Midbrain (tissue), 1 donor: Measurements from ENCODE around the gene GATD1.
A peak's percentile ranks its signal among the peaks of the same experiment; 100 is the strongest.

Experiments used
- DNase-seq: peaks from one replicate; lab custom pipeline; 2025; lab: John Stamatoyannopoulos, UW

The GATD1 gene

DNA sequence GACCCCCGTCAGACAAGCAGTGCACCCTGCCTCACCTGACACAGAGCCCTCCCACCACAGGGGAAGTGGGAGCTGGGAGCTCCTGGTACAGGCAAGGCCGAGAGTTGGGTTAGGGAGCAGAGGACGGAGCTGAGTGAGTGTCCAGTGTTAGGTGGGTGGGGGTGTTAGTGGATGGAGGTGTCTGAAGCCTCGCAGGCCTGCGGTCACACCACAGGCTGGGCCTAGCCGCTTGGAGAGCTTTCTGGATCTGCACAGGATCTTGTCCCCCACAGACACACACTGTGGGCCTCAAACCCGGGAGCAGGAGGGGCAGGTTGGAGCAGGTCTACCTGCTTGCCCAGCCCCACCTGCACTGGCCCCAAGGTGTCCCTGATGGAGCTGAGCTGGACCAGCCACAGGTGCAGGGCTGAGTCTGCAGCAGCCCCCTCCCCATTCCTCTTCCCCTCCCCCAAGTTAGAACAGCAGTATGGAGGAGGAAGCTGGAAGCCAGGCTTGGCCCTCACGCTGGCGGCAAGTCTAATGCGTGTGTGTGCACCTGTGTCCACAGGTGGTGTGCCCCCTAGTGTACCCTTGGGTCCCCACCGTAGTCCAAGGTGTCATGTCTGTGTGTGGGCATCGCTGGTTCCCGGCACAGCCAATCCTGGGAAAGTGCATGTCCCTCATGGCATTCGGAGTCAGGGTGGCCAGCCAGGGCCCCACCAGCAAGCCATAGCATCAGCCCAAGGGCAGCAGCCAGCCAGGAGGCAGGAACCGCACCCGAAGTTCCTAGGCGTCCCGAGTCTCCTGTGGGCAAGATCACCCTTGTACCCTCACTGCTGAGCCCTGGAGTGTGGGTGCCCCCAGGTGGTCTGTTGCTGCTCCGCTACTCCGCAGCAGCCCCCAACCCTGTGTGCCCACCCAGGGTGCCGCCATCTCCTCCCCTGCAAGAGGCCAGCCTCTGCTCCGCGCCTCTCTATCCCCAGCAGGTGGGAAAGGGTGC, 2.0 kb upstream of the GATD1 start:
- no peak for DNase-seq

DNA sequence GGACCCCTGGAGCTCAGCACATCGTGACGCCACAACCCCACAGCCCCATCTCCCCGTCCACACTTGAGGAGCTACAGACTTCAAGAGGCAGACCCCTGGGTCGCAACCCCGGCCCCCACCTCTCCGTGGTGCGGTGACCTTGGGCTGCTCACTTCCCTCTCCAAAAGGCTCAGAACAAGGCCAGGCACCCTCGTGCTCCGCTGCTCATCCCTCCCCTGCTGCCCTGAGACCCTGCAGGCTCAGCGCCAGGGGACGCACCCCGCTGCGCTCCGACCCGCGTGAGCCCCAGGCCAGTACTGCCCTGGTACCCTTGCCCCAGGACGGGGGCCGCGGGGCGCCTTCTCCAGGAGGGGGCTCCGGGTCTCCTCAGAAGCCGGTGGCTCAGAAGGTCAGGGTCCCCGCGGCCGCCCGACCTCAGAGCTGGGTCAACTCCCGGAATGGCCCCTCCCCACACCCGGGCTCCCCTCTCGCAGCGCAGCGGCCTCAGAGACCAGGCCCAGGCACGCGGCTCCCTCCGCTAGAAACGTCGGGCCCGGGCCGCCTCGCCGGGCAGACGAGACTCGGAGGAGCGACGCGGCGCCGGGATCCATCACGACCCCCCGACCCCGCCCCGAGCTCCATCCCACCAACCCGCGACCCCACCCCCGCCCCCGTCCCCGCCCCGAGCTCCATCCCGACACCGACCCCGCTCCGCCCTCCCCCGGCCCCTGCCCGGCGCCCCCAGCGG, 563 bp downstream of the GATD1 start:
- DNase-seq: no peak

DNA sequence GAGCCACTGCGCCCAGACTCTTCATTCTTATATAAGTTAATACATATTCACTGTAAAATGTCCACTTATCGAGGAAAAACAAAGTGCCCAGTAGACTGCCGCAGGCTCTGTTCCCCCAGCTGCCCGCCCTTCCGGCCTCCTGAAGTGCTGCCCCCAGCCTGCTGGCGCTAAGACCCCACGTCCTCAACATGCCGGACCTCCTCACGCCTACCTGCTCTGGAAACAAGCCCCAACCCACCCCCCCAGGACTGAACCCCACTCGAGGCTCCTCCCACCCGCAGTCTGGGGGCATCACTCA, 1.1 kb downstream of the GATD1 start:
- DNase-seq: no peak

DNA sequence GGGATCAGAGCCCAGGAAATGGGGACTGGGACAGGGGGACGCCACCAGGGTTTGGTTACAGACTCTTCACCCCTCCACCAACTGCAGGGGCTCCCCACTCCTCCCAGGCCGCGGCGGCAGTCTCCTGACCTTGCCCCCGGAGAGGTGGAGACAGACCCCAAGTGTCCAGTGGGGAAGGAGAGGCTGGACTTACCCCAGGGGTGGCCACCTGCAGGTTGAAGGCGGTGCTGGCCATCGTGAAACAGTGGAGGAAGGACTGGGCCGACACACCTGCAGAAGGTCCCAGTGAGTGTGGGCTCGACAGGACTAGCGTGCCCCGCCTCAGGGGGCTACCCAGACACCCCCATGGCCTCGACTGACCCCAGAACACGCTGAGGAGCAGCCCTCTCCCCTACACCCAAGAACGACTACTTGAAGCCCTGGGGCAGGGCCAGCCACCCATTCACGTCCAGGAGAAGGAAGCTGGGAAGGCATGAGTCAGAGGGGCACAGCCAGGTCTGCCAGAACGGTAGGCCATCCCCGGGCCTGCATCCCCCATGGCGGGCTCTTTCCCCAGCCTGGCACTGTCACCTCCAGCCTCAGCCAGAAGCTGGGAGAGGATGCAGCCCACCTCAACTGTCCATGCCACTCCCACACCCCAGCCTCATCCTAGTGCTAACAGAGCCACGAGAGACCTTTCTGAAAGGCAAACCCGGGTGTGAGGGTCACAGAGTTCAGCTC, 2.3 kb downstream of the GATD1 start:
- DNase-seq: no peak

DNA sequence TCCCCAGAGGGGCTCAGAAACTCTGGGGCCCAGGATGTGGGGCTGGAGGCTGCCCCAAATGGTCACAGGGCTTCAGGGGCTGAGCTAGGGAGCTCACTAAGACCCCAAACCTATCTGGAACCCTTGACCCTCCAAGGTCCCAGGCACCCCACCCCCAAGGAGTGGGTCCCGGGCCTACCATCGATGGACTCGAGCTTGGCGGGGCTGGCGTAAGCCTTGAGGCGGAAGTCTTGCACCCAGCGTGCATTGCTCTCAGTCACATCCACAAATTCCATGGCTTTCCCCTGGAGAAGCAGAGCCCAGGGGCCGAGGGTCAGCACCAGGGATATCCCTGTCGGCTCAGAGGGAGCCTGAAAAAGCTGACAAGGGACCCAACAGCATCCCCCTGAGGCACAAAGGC, 3.5 kb downstream of the GATD1 start:
- DNase-seq: no peak

DNA sequence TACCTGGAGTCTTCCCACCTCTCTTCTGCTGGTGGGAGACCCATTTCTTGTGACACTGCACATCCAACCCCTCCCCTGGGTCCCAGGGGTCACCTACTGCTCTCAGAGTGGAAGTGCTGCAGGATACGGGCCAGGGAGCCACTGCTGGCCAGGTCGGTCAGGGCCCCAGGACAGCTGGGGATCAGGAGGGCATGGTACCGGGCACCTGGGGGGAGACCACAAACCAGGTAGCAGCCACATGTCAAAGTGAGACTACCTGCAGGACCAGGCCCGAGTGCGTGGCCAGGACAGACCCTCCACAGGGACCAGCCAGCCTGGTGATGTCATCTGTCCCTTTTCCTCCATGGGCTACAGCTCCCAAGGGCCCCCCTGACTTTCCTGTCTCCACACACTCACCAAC, 3.9 kb downstream of the GATD1 start:
- DNase-seq: no peak

DNA sequence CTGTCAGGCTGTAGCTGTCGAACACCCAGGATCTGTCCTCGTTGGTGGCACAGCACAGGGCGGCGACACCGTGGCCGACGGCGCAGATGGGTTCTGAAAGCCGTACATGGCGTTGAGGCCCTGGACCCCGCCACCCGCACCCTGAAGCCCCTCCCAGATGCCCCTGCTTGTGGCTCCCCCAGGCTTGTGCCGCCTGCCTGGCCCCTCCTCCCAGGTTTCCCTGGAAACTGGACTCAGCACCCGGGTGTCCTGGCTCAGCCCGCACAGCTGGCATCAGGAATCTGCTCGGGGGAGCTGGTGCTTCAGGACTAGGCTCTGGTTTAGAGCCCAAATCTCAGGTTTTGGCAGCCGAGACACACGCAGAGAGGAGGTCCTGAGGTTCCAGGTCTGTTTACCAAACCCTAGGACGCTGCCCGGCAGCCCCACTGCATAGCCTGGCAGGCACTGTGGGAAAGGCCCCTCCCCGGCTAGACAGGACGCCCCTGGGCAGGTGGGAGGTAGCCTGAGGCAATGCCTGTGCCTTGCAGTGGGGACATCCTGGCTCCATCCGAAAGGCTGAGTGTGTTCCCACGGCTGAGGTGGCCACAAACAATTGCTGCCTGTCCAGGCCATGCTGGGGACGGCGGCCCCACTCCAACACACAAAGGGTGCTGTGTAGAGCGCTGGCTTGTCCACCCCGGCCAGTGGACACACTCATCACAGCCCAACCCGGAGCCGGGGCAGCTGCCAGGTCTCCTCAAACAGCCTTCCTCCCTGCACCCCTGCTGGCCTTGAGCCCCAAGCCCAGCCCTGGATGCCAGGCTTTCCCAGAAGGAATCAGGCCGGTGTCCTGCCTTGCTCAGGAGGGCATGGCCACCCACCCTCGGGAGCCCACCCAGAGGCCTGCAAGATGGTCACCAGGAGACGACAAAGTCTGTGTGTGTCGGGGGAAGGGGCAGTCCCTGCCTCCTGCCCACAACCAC, 4.6 kb downstream of the GATD1 start:
- peak; percentile 92 for DNase-seq

DNA sequence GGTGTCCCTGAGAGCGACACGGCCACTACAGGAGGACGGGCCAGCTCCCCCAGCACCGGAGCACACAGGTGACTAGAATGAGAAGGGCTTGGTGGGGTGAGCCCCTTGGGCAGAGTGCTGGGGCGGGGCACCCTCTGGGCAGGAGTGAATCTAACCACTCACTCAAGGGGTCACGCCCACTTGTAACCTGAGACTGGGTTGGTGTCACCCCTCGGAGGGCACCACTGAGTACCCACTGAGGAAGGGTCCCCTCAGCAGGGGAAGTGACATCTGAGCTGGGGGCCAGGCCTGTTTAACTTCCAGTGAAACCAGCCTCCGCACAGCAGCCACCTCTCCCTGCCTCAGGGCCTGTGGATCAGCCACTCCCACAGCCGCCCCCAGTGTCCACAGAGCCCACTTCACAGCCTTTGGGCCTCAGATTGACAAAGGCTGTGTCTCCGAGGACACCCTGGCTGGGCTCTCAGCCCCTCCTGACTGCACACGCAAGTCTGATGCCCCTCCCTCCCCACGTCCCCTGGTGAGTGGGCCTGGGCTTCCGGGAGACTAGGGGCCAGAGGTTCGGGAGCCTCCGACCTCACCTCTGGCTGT, 5.6 kb downstream of the GATD1 start:
- DNase-seq: no peak

DNA sequence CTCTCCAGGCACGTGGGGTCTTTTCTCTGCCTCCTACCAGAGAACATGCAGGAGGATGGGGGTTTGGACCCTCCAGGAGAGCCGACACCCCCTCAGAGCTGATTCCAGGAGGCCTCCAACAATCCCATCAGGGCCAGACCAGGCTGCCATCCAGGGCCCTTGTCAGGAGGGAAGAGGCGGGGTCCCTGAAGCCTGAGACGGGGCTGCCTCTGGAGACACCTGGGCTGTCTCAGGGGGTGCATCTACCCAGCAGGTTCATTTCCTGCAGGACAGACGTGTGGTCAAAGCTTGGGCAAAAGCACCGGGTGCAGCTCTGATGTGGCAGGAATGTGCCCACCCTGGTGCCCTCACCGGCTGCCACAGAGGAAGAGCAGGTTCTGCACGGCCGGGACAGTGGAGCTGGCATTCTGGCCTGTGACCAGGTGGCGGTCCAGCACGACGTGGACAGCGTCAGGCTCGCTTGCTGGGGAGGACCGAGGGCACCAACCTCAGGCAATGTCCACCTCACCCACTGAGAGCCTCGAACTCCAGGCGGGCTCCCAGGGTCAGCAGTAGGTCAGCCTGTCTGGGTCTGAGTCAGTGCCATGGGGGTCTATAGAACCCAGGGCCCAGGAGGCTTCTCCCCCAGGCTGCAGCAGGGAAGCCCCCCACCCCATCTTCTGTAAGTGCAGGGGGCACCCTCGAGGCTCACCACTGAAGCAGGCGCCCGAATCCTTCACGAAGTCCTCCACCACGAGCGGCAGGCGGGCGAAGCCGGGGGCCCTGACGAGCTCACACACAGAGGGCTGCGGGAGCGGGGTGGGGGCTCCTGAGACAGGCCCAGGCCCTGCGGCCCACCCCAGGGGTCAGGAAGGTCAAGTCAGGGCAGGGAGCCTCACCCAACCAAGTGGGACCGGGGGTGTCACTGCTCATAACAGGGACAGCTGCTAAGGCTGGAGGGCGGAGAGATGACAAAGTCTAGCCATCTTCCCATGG, 6.4 kb downstream of the GATD1 start:
- no peak for DNase-seq

DNA sequence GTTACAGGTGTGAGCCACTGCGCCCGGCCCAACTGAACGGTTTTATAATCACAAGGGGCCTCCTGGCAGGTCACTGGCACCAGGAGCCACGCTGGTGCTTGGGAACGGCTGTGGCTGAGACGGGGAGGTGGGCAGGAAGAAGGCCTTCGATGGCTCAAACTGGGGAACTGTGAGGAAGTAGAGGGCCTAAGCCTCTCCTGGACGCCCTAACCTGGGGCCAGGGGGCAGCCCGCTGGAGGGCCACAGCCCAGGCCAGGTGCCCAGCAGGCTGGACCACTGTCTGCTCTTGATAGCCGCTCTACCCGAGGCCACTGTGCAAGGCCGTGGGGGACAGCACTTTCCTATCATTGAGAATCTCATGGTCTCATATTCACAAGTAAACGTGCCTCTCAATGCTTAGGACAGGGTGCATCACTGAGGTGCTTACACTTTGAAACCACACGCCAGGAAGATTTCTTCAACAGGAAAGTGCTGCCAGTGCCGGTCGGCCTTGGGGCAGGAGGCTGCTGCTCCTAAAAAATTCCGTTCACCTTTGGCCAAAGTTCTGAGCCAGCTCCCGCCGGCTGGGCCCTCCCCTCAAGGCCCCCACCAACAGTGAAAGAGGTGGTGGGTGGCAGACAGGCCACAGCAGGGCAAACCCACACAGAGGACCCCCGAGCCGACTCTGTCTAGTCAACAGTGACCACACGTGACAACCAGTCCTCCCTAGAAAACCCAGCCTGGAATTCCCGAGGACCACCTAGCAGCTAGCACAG, 7.2 kb downstream of the GATD1 start:
- DNase-seq: no peak

DNA sequence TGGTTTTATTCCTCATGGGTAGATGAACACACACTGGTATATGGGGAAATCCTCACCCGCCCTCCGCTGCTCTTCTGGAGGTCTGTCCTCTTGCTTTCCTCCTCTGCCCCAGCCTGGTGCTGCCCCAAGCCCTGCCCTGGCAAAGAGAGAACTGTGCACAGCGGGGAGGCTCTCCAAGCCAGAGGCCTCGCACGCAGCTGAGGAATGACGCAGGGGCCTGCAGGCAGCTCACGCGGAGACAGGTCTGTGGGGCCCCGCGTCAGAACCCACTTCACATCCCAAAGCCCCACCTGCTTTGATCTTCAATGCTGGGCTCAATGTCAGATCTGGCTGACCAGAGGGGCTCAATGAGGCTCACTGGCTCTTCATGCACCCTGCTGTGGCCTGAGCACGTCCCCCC, 10.0 kb downstream of the GATD1 start:
- no peak for DNase-seq

DNA sequence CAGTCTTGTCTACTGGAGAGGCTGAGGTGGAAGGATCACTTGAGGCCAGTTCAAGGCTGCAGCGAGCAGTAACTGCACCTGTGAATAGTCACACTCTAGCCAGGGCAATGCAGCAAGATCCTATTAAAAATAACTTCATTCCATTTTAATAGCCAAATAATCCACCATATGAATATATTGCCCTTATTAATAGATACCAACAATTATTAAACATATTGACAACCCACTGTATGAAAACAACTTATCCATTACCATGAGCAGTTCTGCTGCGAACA, 10.4 kb downstream of the GATD1 start:
- DNase-seq: no peak

DNA sequence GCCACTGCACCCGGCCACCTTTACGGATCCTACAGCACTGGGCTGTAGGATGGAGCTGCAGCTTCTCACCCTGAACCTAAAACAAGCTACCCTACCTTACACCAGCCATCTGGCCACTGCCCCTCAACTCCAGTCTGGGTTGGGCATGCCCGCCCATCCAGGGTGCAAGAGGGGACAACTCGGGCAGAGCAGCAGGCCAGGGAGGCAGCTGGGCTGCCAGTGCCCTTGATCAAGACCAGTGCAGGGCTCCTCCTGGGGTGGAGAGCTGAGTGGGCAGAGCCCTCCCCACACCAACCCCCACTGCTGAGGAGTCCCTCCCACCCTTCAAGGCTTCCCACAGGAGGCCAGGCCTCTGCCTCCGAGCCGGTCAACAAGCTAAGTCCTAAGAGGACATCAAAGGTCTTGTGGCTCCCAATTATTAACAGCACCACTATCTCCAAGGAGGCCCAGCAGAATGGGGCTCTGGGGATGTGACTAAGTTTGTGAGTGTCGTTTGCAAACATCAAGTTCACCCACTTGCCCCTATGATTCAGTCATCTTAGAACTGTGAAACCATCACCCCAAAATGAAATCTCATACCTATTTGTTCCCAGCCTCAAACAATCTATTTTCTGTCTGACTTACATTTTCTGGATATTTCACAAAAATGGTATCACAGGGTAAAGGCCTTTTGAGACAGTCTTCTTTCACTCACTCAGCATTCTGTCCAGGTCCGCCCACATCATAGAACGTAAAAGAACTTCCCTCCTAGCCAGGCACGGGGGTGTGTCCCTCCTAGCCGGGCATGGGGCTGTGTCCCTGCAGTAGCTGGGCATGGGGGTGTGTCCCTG, 11.0 kb downstream of the GATD1 start:
- no peak for DNase-seq

DNA sequence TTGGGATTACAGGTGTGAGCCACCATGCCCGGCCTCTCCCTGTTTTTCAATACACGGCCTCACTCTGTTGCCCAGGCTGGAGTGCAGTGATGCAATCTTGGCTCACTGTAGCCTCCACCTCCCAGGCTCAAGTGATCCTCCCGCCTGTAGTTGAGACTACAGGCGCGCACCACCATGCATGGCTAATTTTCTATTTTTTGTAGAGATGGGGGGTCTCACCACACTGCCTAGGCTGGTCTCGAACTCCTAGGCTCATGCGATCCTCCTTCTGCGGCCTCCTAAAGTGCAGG, 11.5 kb downstream of the GATD1 start:
- DNase-seq: no peak

DNA sequence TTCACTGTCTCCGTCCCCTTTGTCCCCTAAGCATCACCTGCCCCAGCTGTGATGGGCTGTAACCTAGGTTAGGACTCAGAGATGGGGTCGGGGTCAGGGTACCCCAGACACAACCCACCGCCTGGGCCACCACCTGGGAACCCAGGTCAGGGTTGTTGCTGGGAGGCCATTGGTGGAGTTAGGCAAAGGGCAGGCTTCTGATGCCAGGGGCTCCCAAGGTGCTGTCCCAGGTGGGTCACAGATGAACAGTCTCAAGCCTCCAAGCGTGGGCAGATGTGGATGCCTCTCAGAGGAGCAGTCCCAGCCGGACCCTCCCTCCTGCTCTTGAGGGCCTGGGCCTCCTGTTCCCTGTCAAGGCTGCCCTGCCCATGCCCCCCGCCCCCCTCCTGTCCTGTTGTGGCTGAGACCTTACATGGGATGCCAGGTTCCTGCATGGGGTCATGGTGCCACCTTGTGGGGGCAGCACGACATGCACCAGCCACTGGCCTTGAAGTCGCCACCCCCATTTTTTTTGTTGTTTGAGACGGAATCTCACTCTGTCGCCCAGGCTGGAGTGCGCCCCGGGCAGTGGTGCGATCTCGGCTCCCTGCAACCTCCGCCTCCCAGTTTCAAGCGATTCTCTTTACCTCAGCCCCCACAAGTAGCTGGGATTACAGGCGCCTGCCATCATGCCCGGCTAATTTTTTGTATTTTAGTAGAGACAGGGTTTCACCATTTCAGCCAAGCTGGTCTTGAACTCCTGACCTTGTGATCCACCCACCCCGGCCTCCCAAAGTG, 12.1 kb downstream of the GATD1 start:
- peak; percentile 49 for DNase-seq

DNA sequence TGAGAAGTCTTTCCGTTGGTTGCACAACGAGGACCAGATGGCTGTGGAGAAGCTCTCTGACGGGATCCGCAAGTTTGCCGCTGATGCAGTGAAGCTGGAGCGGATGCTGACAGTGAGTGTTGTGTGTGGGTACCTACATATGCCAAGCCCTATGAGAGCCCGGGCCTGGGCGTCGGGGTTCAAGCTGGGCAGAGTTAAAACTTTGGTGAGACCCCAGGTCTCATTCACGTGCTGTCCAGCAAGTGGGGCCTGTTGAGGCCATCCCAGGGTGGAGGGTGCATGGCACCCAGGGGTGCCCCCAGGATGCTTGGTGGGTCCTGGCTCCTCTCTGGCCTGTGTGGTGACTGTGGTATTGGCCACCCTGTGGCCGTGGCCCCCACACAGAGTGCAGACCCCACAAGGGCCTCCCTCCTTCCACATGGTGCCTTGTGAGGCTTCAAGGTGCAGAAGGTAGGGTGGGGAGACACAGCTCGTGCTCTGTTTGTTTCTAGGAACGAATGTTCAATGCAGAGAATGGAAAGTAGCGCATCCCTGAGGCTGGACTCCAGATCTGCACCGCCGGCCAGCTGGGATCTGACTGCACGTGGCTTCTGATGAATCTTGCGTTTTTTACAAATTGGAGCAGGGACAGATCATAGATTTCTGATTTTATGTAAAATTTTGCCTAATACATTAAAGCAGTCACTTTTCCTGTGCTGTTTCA, 12.8 kb downstream of the GATD1 start:
- no peak for DNase-seq

DNA sequence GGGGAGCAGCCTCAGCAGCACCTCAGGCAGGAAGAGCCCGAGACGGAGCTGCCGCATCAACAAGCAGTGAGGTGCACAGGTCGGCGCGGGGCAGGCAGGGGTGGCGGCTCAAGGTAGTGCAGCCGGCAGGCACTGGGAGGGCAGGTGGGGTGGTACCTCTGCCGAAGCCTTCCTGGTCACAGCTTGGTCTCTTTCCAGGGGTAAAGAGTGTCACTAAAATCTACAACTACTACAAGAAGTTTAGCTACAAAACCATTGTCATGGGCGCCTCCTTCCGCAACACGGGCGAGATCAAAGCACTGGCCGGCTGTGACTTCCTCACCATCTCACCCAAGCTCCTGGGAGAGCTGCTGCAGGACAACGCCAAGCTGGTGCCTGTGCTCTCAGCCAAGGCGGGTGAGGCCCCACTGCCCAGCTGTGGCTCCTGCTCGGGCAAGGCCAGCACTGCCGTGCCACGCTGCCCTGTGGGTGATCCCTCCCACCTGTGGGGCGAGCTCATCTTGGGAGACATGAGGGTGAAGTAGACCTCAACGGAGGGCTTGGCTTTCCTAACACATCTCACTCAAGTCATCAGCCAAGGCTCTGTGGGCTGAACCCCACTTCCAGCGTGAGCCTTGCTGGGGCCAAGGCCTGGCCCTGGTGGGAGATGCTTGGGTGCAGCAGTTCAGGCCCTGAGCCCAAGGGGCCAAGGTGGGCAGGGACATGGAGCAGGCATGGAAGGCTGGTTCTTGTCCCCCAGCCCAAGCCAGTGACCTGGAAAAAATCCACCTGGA, 13.6 kb downstream of the GATD1 start:
- no peak for DNase-seq
